ENCODE measurements around the gene CCNF.
A peak's percentile ranks its signal among the peaks of the same experiment; 100 is the strongest.

CCNF gene

DNA sequence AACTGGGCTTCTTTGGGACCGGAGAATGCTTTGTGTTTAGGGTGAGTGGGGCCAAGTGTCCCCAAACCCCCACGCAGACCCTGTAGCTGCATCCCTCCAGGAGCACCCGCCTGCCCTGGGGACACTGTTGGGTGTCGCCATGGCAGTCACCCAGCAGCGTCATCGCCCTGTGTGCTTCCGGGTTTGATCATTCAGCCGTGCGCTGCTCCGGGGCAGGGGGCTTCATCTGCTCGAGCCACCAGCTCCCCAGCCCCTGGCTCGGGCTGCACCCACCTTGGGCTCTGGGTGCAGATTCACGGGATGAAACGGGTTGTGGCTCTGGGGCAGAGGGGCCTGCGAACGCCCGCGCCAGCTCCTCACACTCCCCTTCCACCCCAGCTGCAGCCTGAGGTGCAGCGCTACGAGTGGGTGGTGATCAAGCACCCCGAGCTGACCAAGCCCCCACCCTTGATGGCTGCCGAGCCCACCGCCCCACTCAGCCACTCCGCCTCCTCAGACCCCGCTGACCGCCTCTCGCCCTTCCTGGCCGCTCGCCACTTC is 70.7 kb downstream of the CCNF start:
- DNase-seq (ENCODE audit: low read depth in 4 of 4, low spot score in 1 of 4): no peak

GRCh38 chr16:2500430-2500917 is 71.2 kb downstream of the CCNF start:
- DNase-seq (ENCODE audit: low read depth in 4 of 4, low spot score in 1 of 4): no peak

- DNase-seq (ENCODE audit: low read depth in 4 of 4, low spot score in 1 of 4): peak; percentile 52 to 73 (median 68)
Measured at GRCh38 chr16:2500918-2501750, 71.9 kb downstream of the CCNF start.

GRCh38 chr16:2501946-2502895 is 73.0 kb downstream of the CCNF start:
- DNase-seq (ENCODE audit: low read depth in 4 of 4, low spot score in 1 of 4): no peak

DNA sequence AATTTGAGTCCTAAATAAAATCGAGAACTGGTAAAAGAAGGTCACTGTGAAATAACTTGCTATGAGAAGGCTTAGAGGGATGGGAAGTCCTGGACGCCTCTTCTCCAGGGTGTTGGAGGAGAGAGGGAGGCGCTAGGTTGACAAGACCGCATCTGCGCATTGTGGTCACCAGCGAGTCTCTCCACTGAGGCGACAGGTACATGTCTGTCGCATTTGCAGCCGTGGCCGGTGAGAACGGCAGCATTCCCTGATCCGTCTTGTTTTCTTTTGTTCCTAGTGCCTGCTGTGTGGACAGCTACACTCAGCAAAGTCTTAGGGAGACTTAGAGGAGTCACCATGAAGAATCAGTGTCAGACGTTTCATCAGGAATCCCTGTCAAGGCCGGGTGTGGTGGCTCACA is 76.4 kb downstream of the CCNF start:
- no peak for DNase-seq (ENCODE audit: low read depth in 4 of 4, low spot score in 1 of 4)

DNA sequence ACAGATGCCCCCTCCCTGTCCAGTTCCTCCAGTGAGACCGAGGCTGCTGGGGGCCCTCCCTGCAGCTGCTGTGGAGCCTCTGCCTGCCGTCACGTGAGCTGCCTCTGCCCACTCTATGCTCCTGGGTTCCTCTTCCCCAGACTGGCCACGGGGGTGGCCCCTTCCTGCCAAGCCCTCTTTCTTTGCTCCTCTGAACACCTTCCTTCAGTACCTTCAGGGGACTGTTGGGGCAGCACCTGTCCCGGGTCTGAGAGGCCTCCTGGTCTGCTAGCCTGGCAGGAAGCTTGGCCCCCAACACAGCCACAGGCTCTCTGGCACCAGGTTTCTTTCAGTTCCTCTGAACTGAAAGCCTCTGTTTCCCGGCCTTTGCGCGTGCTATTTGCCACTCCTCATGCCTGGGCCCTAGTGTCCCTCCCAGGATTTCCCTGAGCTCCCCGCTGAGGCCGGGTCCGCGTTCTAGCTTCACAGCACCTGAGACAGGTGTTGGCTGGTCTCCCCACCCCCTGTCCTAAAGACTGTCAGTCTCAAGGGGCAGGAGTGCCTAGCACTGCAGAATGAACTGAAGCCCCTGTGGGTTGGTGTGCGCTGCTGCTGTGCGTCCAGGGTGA is 77.9 kb downstream of the CCNF start:
- DNase-seq (ENCODE audit: low read depth in 4 of 4, low spot score in 1 of 4): no peak

- DNase-seq (ENCODE audit: low read depth in 4 of 4, low spot score in 1 of 4): no peak
Measured at GRCh38 chr16:2507665-2508064, 78.4 kb downstream of the CCNF start.

Measured in stimulated activated CD4-positive, alpha-beta T cell treated with anti-CD3 and anti-CD28 coated beads, Interleukin-1b, Interleukin-23, amount 100 ng/mL, for 24 hours (primary cell).